SK-N-SH (cell line): ENCODE results near the gene APRT.

Source experiments
- CTCF ChIP-seq: fragments of 200-600 bp; sonication (generic); IDR thresholded peaks from 2 replicates; pipeline ENCODE4 v1.6.1; 2017; ENCODE audit warnings: antibody characterized with exemption, mild to moderate bottlenecking, moderate library complexity
- EP300 ChIP-seq, 2 experiments: IDR thresholded peaks; 2 replicates each; pipeline versions ENCODE4 v1.4.0 to v1.6.1; 2012; ENCODE audit warnings: borderline replicate concordance in 1 of 2, low read depth in 1 of 2, low read length in 1 of 2
- GABPA ChIP-seq: IDR thresholded peaks from 2 replicates; pipeline ENCODE4 v1.4.0; 2012; ENCODE audit warnings: low read depth, mild to moderate bottlenecking
- MAX ChIP-seq: IDR thresholded peaks from 2 replicates; pipeline ENCODE4 v1.4.0; 2012; ENCODE audit warnings: low read depth
- MXI1 ChIP-seq: IDR thresholded peaks from 2 replicates; pipeline ENCODE4 v1.6.1; 2012; ENCODE audit warnings: mild to moderate bottlenecking, low read depth, low read length, improper control_type of control experiment
- NRF1 ChIP-seq: IDR thresholded peaks from 2 replicates; pipeline ENCODE4 v1.6.1; 2012; ENCODE audit warnings: low read depth, mild to moderate bottlenecking, low read length
- PBX3 ChIP-seq: IDR thresholded peaks from 2 replicates; pipeline ENCODE4; 2012
- POLR2AphosphoS5 ChIP-seq: IDR thresholded peaks from 2 replicates; pipeline ENCODE4 v1.6.1; 2012; ENCODE audit warnings: low read depth, low read length
- RCOR1 ChIP-seq: fragments of 150-350 bp; IDR thresholded peaks from 2 replicates; pipeline ENCODE4 v1.6.1; 2017; ENCODE audit warnings: antibody characterized with exemption, low read length
- SIN3A ChIP-seq: IDR thresholded peaks from 2 replicates; pipeline ENCODE4 v1.6.1; 2012; ENCODE audit warnings: low read depth, mild to moderate bottlenecking, low read length, moderate library complexity, borderline replicate concordance
- TAF1 ChIP-seq: IDR thresholded peaks from 2 replicates; pipeline ENCODE4 v1.6.1; 2012; ENCODE audit warnings: low read depth, mild to moderate bottlenecking, low read length, moderate library complexity, borderline replicate concordance
- USF2 ChIP-seq: fragments of 150-350 bp; IDR thresholded peaks from 2 replicates; pipeline ENCODE4 v1.6.1; 2017; ENCODE audit warnings: antibody characterized with exemption, low read length, low read depth, borderline replicate concordance
- YY1 ChIP-seq: IDR thresholded peaks from 2 replicates; pipeline ENCODE4 v1.4.0; 2012; ENCODE audit warnings: low read depth, mild to moderate bottlenecking

GRCh38 chr16:88769617-88770460 is 41.9 kb downstream of the APRT start:
- no peak for TF ChIP-seq GABPA
- TF ChIP-seq CTCF: no peak
- no peak for TF ChIP-seq TAF1
- TF ChIP-seq PBX3: no peak
- no peak for TF ChIP-seq EP300 (IDR thresholded peaks at IDR 0.05; ENCODE audit: borderline replicate concordance in 1 of 2, low read depth in 1 of 2, low read length in 1 of 2)
- TF ChIP-seq RCOR1: no peak
- no peak for TF ChIP-seq POLR2AphosphoS5
- TF ChIP-seq USF2: no peak
- no peak for TF ChIP-seq MAX
- no peak for TF ChIP-seq NRF1
- no peak for TF ChIP-seq YY1
- no peak for TF ChIP-seq SIN3A
- TF ChIP-seq MXI1: no peak
